ENCODE results near the gene RADIL. TPM values are rescaled to one million over a fixed set of nuclear protein-coding genes. Genes with fewer than 3 reads are reported as not detected.

The RADIL gene
- polyA plus RNA-seq, 1 donor (not counting 4 experiments of a cell fraction or from before 2014, with no cell fraction given), result not detected

GRCh38 chr7:4876586-4876985, 6.9 kb downstream of the RADIL start:
- H3K9ac ChIP-seq (ENCODE audit: control insufficient read depth, extremely low read depth, insufficient read depth, low read length), result no peak overlapping the region
- no peaks in the 10 kb centered on the region for H4K20me1 ChIP-seq (ENCODE audit: control insufficient read depth, extremely low read depth, insufficient read depth, low read length)
- H3K79me2 ChIP-seq (ENCODE audit: control insufficient read depth, insufficient read depth, low read length), result no peaks in the 10 kb centered on the region
- no peak for TF ChIP-seq CTCF (optimal IDR thresholded peaks at IDR 0.05 in 1 of 3, IDR thresholded peaks at IDR 0.05 in 1 of 3, conservative IDR thresholded peaks at IDR 0.05 in 1 of 3; ENCODE audit: extremely low read depth in 1 of 3, insufficient read depth in 2 of 3, low read length in 3 of 3)
- TF ChIP-seq EZH2 (IDR thresholded peaks at IDR 0.05; ENCODE audit: low read length), result no peak
- no peak overlapping the region for H3K4me2 ChIP-seq (ENCODE audit: control insufficient read depth, extremely low read depth, insufficient read depth, low read depth, low read length)
- FAIRE-seq (no peak), DNase-seq (ENCODE audit: low read depth, low spot score) (no peak)
- dilution Hi-C loops (cut with MboI; ENCODE audit: extremely low pct_ligation_motif_present, low sequenced_read_pairs), result no loop called here
- no peak overlapping the region for H3K27ac ChIP-seq (ENCODE audit: control insufficient read depth, insufficient read depth, low read length)
- no peaks in the 10 kb centered on the region for H3K9me1 ChIP-seq (ENCODE audit: control insufficient read depth, extremely low read depth, insufficient read depth, low read length)
- no peaks in the 10 kb centered on the region for H3K36me3 ChIP-seq (ENCODE audit: control insufficient read depth in 2 of 2, extremely low read depth in 1 of 2, insufficient read depth in 2 of 2, low read length in 2 of 2)
- H2AFZ ChIP-seq (ENCODE audit: control insufficient read depth, low read length), result no peak overlapping the region
- H3K4me1 ChIP-seq (ENCODE audit: control insufficient read depth, extremely low read depth, insufficient read depth, low read length), result no peaks in the 10 kb centered on the region
- H3K9me3 ChIP-seq (ENCODE audit: control insufficient read depth, low read depth, low read length), result no peaks in the 10 kb centered on the region
- H3K27me3 ChIP-seq (ENCODE audit: control insufficient read depth, extremely low read depth, insufficient read depth, low read length), result peaks cover 15% of the 10 kb centered on the region
- H3K4me3 ChIP-seq (ENCODE audit: control insufficient read depth in 2 of 3, extremely low read depth in 1 of 3, insufficient read depth in 2 of 3, low read depth in 1 of 3, low read length in 3 of 3), result no peak overlapping the region

GRCh38 chr7:4875391-4875790, 8.1 kb downstream of the RADIL start:
- no peaks in the 10 kb centered on the region for H3K9me3 ChIP-seq (ENCODE audit: control insufficient read depth, low read depth, low read length)
- H3K27ac ChIP-seq (ENCODE audit: control insufficient read depth, insufficient read depth, low read length), result no peak overlapping the region
- H3K27me3 ChIP-seq (ENCODE audit: control insufficient read depth, extremely low read depth, insufficient read depth, low read length), result peaks cover 15% of the 10 kb centered on the region
- no peaks in the 10 kb centered on the region for H3K36me3 ChIP-seq (ENCODE audit: control insufficient read depth in 2 of 2, extremely low read depth in 1 of 2, insufficient read depth in 2 of 2, low read length in 2 of 2)
- no peak overlapping the region for H2AFZ ChIP-seq (ENCODE audit: control insufficient read depth, low read length)
- DNase-seq (ENCODE audit: low read depth, low spot score) (no peak), FAIRE-seq (no peak)
- H3K4me1 ChIP-seq (ENCODE audit: control insufficient read depth, extremely low read depth, insufficient read depth, low read length), result no peaks in the 10 kb centered on the region
- H3K4me3 ChIP-seq (ENCODE audit: control insufficient read depth in 2 of 3, extremely low read depth in 1 of 3, insufficient read depth in 2 of 3, low read depth in 1 of 3, low read length in 3 of 3), result no peak overlapping the region
- dilution Hi-C loops (cut with MboI; ENCODE audit: extremely low pct_ligation_motif_present, low sequenced_read_pairs), result no loop called here
- no peak overlapping the region for H3K4me2 ChIP-seq (ENCODE audit: control insufficient read depth, extremely low read depth, insufficient read depth, low read depth, low read length)
- no peaks in the 10 kb centered on the region for H3K9me1 ChIP-seq (ENCODE audit: control insufficient read depth, extremely low read depth, insufficient read depth, low read length)
- no peaks in the 10 kb centered on the region for H4K20me1 ChIP-seq (ENCODE audit: control insufficient read depth, extremely low read depth, insufficient read depth, low read length)
- TF ChIP-seq EZH2 (IDR thresholded peaks at IDR 0.05; ENCODE audit: low read length) (no peak), CTCF (optimal IDR thresholded peaks at IDR 0.05 in 1 of 3, IDR thresholded peaks at IDR 0.05 in 1 of 3, conservative IDR thresholded peaks at IDR 0.05 in 1 of 3; ENCODE audit: extremely low read depth in 1 of 3, insufficient read depth in 2 of 3, low read length in 3 of 3) (no peak)
- H3K79me2 ChIP-seq (ENCODE audit: control insufficient read depth, insufficient read depth, low read length), result no peaks in the 10 kb centered on the region
- H3K9ac ChIP-seq (ENCODE audit: control insufficient read depth, extremely low read depth, insufficient read depth, low read length), result no peak overlapping the region

Measured in keratinocyte (primary cell).